ENCODE data around the gene URB1. TPM values are rescaled to one million over a fixed set of nuclear protein-coding genes. Genes with fewer than 3 reads are reported as not detected.

URB1 gene
- total and polyA plus RNA-seq, 9 donors: 7.6 to 29.6 (median 18.0) TPM

- H3K36me3 ChIP-seq: no peaks in the 10 kb centered on the region
- no peak for DNase-seq
- TF ChIP-seq CTCF (IDR thresholded peaks at IDR 0.05) (no peak), POLR2A (IDR thresholded peaks at IDR 0.05) (no peak), EP300 (IDR thresholded peaks at IDR 0.05) (no peak)
- WGBS, 3 donors: 33 to 52% (median 48%) methylated on average over 1 of the region's 1 CpG
- H3K27me3 ChIP-seq: no peaks in the 10 kb centered on the region
- no peak overlapping the region for H3K27ac ChIP-seq
- no peaks in the 10 kb centered on the region for H3K4me1 ChIP-seq (ENCODE audit: insufficient read depth)
- intact Hi-C loops (cut with DNase I): no loop called here
- H3K4me3 ChIP-seq: no peak overlapping the region
- H3K9me3 ChIP-seq: no peaks in the 10 kb centered on the region
Observed at GRCh38 chr21:32356874-32357395, 35.9 kb downstream of the URB1 start.

- TF ChIP-seq EP300 (IDR thresholded peaks at IDR 0.05) (no peak), POLR2A (IDR thresholded peaks at IDR 0.05) (no peak), CTCF (IDR thresholded peaks at IDR 0.05) (no peak)
- H3K9me3 ChIP-seq: no peaks in the 10 kb centered on the region
- intact Hi-C loops (cut with DNase I): no loop called here
- no peaks in the 10 kb centered on the region for H3K27me3 ChIP-seq
- no peak overlapping the region for H3K4me3 ChIP-seq
- no peaks in the 10 kb centered on the region for H3K4me1 ChIP-seq (ENCODE audit: insufficient read depth)
- whole genome bisulfite sequencing, 3 donors: 91 to 93% (median 91%) methylated on average over 8 of the region's 8 CpGs
- no peak overlapping the region for H3K27ac ChIP-seq
- no peaks in the 10 kb centered on the region for H3K36me3 ChIP-seq
- DNase-seq: no peak
Observed at GRCh38 chr21:32353002-32353711, 39.7 kb downstream of the URB1 start.

GRCh38 chr21:32352526-32352925, 40.3 kb downstream of the URB1 start:
- no peaks in the 10 kb centered on the region for H3K4me1 ChIP-seq (ENCODE audit: insufficient read depth)
- no peaks in the 10 kb centered on the region for H3K36me3 ChIP-seq
- DNase-seq: no peak
- no peaks in the 10 kb centered on the region for H3K9me3 ChIP-seq
- intact Hi-C loops (cut with DNase I): no loop called here
- no peak overlapping the region for H3K4me3 ChIP-seq
- H3K27me3 ChIP-seq: no peaks in the 10 kb centered on the region
- WGBS, 3 donors: 73 to 79% (median 76%) methylated on average over 7 of the region's 7 CpGs
- TF ChIP-seq CTCF (IDR thresholded peaks at IDR 0.05) (no peak), EP300 (IDR thresholded peaks at IDR 0.05) (no peak), POLR2A (IDR thresholded peaks at IDR 0.05) (no peak)
- H3K27ac ChIP-seq: no peak overlapping the region

GRCh38 chr21:32351428-32351827, 41.4 kb downstream of the URB1 start:
- DNase-seq: no peak
- no peaks in the 10 kb centered on the region for H3K36me3 ChIP-seq
- 84 to 88% (median 88%) methylated on average over 6 of the region's 6 CpGs for WGBS, 3 donors

More at GRCh38 chr21:32351428-32351827, 41.4 kb downstream of the URB1 start:
- no peak for TF ChIP-seq POLR2A (IDR thresholded peaks at IDR 0.05)
- TF ChIP-seq EP300 (IDR thresholded peaks at IDR 0.05): no peak
- no peak for TF ChIP-seq CTCF (IDR thresholded peaks at IDR 0.05)
- H3K27ac ChIP-seq: no peak overlapping the region
- intact Hi-C loops (cut with DNase I): no loop called here
- H3K4me3 ChIP-seq: no peak overlapping the region
- H3K9me3 ChIP-seq: no peaks in the 10 kb centered on the region
- H3K4me1 ChIP-seq (ENCODE audit: insufficient read depth): no peaks in the 10 kb centered on the region
- H3K27me3 ChIP-seq: no peaks in the 10 kb centered on the region
